Measurements from ENCODE around the gene CTBP2. TPM values are rescaled to one million over a fixed set of nuclear protein-coding genes. Genes with fewer than 3 reads are reported as not detected.
A peak's percentile ranks its signal among the peaks of the same experiment; 100 is the strongest.

The CTBP2 gene
- total and polyA plus RNA-seq, 8 donors: 21.4 to 60.8 (median 31.1) TPM

GRCh38 chr10:124993736-124994451 is 166.5 kb downstream of the CTBP2 start:
- no peaks in the 10 kb centered on the region for H3K9me3 ChIP-seq
- no peak overlapping the region for H3K27ac ChIP-seq
- 90% methylated on average over 21 of the region's 21 CpGs for WGBS, 2 donors
- no peaks in the 10 kb centered on the region for H3K27me3 ChIP-seq
- H3K36me3 ChIP-seq: peaks cover 8 to 80% (median 25%) of the 10 kb centered on the region in 3 donors
- ATAC-seq: no peak
- H3K4me1 ChIP-seq: no peaks in the 10 kb centered on the region
- DNase-seq: peak in 1 of 6 donors; percentile 12
- TF ChIP-seq CTCF (IDR thresholded peaks at IDR 0.05): no peak
- H3K4me3 ChIP-seq: no peak overlapping the region
- intact Hi-C loops (cut with DNase I): no loop called here
- FAIRE-seq: no peak

GRCh38 chr10:124993345-124993708 is 167.0 kb downstream of the CTBP2 start:
- 94 to 100% methylated on average over 4 of the region's 4 CpGs for WGBS, 2 donors
- no peak for ATAC-seq
- H3K27me3 ChIP-seq: no peaks in the 10 kb centered on the region
- no peaks in the 10 kb centered on the region for H3K9me3 ChIP-seq
- H3K27ac ChIP-seq: no peak overlapping the region
- no peak for FAIRE-seq
- DNase-seq: no peak
- no peaks in the 10 kb centered on the region for H3K4me1 ChIP-seq
- no peak for TF ChIP-seq CTCF (IDR thresholded peaks at IDR 0.05)
- H3K4me3 ChIP-seq: no peak overlapping the region
- intact Hi-C loops (cut with DNase I): no loop called here
- peaks cover 8 to 81% (median 25%) of the 10 kb centered on the region in 3 donors for H3K36me3 ChIP-seq

GRCh38 chr10:124992462-124993344 is 167.7 kb downstream of the CTBP2 start:
- no peaks in the 10 kb centered on the region for H3K9me3 ChIP-seq
- intact Hi-C loops (cut with DNase I): no loop called here
- no peaks in the 10 kb centered on the region for H3K27me3 ChIP-seq
- peaks cover 8 to 81% (median 25%) of the 10 kb centered on the region in 3 donors for H3K36me3 ChIP-seq
- no peak overlapping the region for H3K27ac ChIP-seq
- 64 to 66% methylated on average over 20 of the region's 20 CpGs for WGBS, 2 donors
- DNase-seq (peak in 4 of 6 donors; percentile 62 to 82 (median 66)), FAIRE-seq (no peak), ATAC-seq (peak; percentile 68 to 86 (median 84))
- no peaks in the 10 kb centered on the region for H3K4me1 ChIP-seq
- H3K4me3 ChIP-seq: no peak overlapping the region
- TF ChIP-seq CTCF (IDR thresholded peaks at IDR 0.05): peak; percentile 35 to 64 (median 50)

GRCh38 chr10:124991835-124992234 is 168.5 kb downstream of the CTBP2 start:
- no peak for TF ChIP-seq CTCF (IDR thresholded peaks at IDR 0.05)
- DNase-seq (no peak), ATAC-seq (no peak), FAIRE-seq (no peak)
- 92 to 93% methylated on average over 4 of the region's 4 CpGs for WGBS, 2 donors
- no peaks in the 10 kb centered on the region for H3K4me1 ChIP-seq
- no peaks in the 10 kb centered on the region for H3K27me3 ChIP-seq
- no peak overlapping the region for H3K4me3 ChIP-seq
- peaks cover 8 to 81% (median 25%) of the 10 kb centered on the region in 3 donors for H3K36me3 ChIP-seq
- no peak overlapping the region for H3K27ac ChIP-seq
- no peaks in the 10 kb centered on the region for H3K9me3 ChIP-seq
- intact Hi-C loops (cut with DNase I): no loop called here
